PC-9 (cell line): ENCODE results near the gene VSIG4. TPM values are rescaled to one million over a fixed set of nuclear protein-coding genes. Genes with fewer than 3 reads are reported as not detected.
"Not testable (repeated sequence)": the region's sequence is repeated elsewhere in the genome, so short reads cannot be mapped to it uniquely, and the experiment has no call there.

Experiments used
- BruUV-seq: library from RNA; stranded (reverse); fragments of 400-500 nt; replicated peaks from 2 replicates; lab custom pipeline; 2021; lab: Mats Ljungman, UMichigan
- CTCF ChIA-PET: fragments of 300-600 bp; sonication (Branson Sonifier 250); formaldehyde crosslinking; loops from one replicate; lab custom pipeline; 2022; ENCODE audit warnings: antibody characterized with exemption; lab: Charles Lee
- POLR2A ChIA-PET: fragments of 300-600 bp; sonication (Branson Sonifier 250); formaldehyde crosslinking; loops from one replicate; lab custom pipeline; 2022; ENCODE audit warnings: antibody characterized with exemption; ENCODE audit not compliant: unreplicated experiment; lab: Charles Lee
- DNase-seq, 2 experiments: peaks; one replicate each; pipeline versions ENCODE4 v3.0.0 to v3.0.0-alpha.2; 2015 to 2022; ENCODE audit warnings: mixed read lengths in 1 of 2
- H2AFZ ChIP-seq: fragments of 200-600 bp; sonication (generic); 2 replicates; pipeline ENCODE4 v1.8.1; 2017; ENCODE audit warnings: antibody characterized with exemption
- H3F3A ChIP-seq: fragments of 200-600 bp; sonication (generic); 2 replicates; pipeline ENCODE4 v1.8.1; 2017; ENCODE audit warnings: antibody characterized with exemption, mild to moderate bottlenecking, low read depth; ENCODE audit not compliant: insufficient read depth
- H3K27ac ChIP-seq: fragments of 200-600 bp; sonication (generic); 2 replicates; pipeline ENCODE4 v1.6.1; 2016; ENCODE audit warnings: mixed run types
- H3K27me3 ChIP-seq: fragments of 200-600 bp; sonication (generic); 2 replicates; pipeline ENCODE4 v1.6.1; 2016; ENCODE audit warnings: low read depth, mixed run types; ENCODE audit not compliant: insufficient read depth
- H3K36me3 ChIP-seq: fragments of 200-600 bp; sonication (generic); 2 replicates; pipeline ENCODE4 v1.6.1; 2016; ENCODE audit warnings: low read depth, mixed run types
- H3K4me1 ChIP-seq: fragments of 200-600 bp; sonication (generic); replicated peaks from 2 replicates; pipeline ENCODE4 v1.6.1; 2016; ENCODE audit warnings: mixed run types; ENCODE audit not compliant: insufficient read depth
- H3K4me2 ChIP-seq: fragments of 200-600 bp; sonication (generic); 2 replicates; pipeline ENCODE4 v1.6.1; 2017; ENCODE audit warnings: mixed run types
- H3K4me3 ChIP-seq: fragments of 200-600 bp; sonication (generic); 2 replicates; pipeline ENCODE4 v1.6.1; 2016; ENCODE audit warnings: mixed run types
- H3K79me2 ChIP-seq: fragments of 200-600 bp; sonication (generic); 2 replicates; pipeline ENCODE4 v1.6.1; 2017; ENCODE audit warnings: low read depth, mixed run types
- H3K9me2 ChIP-seq: fragments of 200-600 bp; sonication (generic); 2 replicates; pipeline ENCODE4 v1.8.1; 2017; ENCODE audit warnings: mild to moderate bottlenecking; ENCODE audit not compliant: insufficient read depth
- H3K9me3 ChIP-seq: fragments of 200-600 bp; sonication (generic); 2 replicates; pipeline ENCODE4 v1.8.1; 2016; ENCODE audit warnings: low read depth; ENCODE audit not compliant: insufficient read depth
- H4K20me1 ChIP-seq: fragments of 200-600 bp; sonication (generic); 2 replicates; pipeline ENCODE4 v1.8.1; 2017; ENCODE audit not compliant: insufficient read depth
- EZH2 ChIP-seq: fragments of 200-600 bp; sonication (generic); IDR thresholded peaks from 2 replicates; pipeline ENCODE4 v1.8.0; 2017; ENCODE audit warnings: antibody characterized with exemption, low read depth
- intact Hi-C: fragments of 100-400 bp; cut with micrococcal nuclease; formaldehyde crosslinking; loops from one replicate; pipeline ENCODE4 v1.10.0; 2022; ENCODE audit not compliant: unreplicated experiment
- total RNA-seq: library from RNA; stranded (reverse); gene quantifications from 2 replicates; pipeline ENCODE4 v1.2.3, GENCODE V29; 2021
- TF ChIP-seq, protein P1 (sequence below): fragments of 200-600 bp; sonication (generic); conservative IDR thresholded peaks from 2 replicates; pipeline ENCODE4 v1.6.1; 2017; ENCODE audit warnings: mixed run types, antibody characterized with exemption, mild to moderate bottlenecking, moderate library complexity

VSIG4 gene
- total RNA-seq, 1 experiment from 2014 or later: not detected

DNA sequence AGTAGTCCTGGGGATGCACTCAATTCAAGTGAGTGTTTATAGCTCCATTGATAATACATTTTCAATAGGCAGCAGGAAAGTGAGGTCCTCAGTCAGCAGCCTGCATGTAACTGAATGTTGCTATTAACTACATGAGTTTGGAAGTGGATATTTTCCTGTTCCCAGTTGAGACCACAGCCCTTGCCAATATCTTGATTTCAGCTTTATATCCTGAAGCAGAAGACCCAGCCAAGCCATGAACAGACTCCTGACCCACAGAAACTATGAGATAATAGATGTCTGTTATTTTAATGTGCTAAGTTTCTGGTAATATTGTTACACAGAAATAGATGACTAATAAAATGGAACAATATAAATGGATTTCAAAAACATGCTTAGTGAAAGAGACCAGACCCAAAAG lies 63.7 kb downstream of the VSIG4 start:
- no peaks in the 10 kb centered on the region for H3K4me1 ChIP-seq
- no peaks in the 10 kb centered on the region for H3F3A ChIP-seq
- no peaks in the 10 kb centered on the region for H4K20me1 ChIP-seq
- no peaks in the 10 kb centered on the region for H3K79me2 ChIP-seq
- no peak overlapping the region for H2AFZ ChIP-seq
- no peak overlapping the region for H3K4me2 ChIP-seq
- no peaks in the 10 kb centered on the region; the same call in 1 of the 2 replicates for H3K27me3 ChIP-seq
- no peak overlapping the region for H3K4me3 ChIP-seq
- ChIA-PET POLR2A (no interaction called here), CTCF (no interaction called here)
- H3K36me3 ChIP-seq: no peaks in the 10 kb centered on the region
- no TSS peak for BruUV-seq
- H3K9me2 ChIP-seq: no peaks in the 10 kb centered on the region
- no peak for DNase-seq
- TF ChIP-seq EZH2: no peak
- TF ChIP-seq, protein P1, sequence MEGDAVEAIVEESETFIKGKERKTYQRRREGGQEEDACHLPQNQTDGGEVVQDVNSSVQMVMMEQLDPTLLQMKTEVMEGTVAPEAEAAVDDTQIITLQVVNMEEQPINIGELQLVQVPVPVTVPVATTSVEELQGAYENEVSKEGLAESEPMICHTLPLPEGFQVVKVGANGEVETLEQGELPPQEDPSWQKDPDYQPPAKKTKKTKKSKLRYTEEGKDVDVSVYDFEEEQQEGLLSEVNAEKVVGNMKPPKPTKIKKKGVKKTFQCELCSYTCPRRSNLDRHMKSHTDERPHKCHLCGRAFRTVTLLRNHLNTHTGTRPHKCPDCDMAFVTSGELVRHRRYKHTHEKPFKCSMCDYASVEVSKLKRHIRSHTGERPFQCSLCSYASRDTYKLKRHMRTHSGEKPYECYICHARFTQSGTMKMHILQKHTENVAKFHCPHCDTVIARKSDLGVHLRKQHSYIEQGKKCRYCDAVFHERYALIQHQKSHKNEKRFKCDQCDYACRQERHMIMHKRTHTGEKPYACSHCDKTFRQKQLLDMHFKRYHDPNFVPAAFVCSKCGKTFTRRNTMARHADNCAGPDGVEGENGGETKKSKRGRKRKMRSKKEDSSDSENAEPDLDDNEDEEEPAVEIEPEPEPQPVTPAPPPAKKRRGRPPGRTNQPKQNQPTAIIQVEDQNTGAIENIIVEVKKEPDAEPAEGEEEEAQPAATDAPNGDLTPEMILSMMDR: no peak
- intact Hi-C loops: no loop called here
- H3K27ac ChIP-seq: no peak overlapping the region
- H3K9me3 ChIP-seq: no peaks in the 10 kb centered on the region

DNA sequence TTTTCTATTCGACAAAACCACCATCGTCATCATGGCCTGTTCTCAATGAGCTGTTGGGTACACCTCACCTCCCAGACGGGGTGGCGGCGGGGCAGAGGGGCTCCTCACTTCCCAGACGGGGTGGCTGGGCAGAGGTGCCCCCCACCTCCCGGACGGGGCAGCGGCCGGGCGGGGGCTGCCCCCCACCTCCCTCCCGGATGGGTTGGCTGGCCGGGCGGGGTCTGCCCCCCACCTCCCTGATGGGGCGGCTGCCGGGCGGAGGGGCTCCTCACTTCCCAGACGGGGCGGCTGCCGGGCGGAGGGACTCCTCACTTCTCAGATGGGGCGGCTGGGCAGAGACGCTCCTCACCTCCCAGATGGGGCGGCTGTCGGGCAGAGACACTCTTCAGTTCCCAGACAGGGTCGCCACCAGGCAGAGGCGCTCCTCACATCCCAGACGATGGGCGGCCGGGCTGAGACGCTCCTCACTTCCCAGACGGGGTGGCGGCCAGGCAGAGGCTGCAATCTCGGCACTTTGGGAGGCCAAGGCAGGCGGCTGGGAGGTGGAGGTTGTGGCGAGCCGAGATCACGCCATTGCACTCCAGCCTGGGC lies 64.6 kb downstream of the VSIG4 start:
- H3K79me2 ChIP-seq, H3K27me3 ChIP-seq, POLR2A ChIA-PET, H2AFZ ChIP-seq, H3F3A ChIP-seq, H3K27ac ChIP-seq, H3K9me3 ChIP-seq, H3K4me2 ChIP-seq, H3K4me1 ChIP-seq, intact Hi-C loops, H3K36me3 ChIP-seq, DNase-seq, H3K9me2 ChIP-seq, CTCF ChIA-PET, BruUV-seq, H3K4me3 ChIP-seq, H4K20me1 ChIP-seq: not testable (repeated sequence)

Other genes starting within 250 kb of the VSIG4 start
- not detected in 2 replicates for gene HEPH, start 124.2 kb upstream of the VSIG4 start, total RNA-seq